Fibroblast of lung (primary cell): Measurements from ENCODE around the gene TTLL11. TPM values are rescaled to one million over a fixed set of nuclear protein-coding genes. Genes with fewer than 3 reads are reported as not detected.

Experiments
- DNase-seq, 2 donors: peaks; one replicate each; pipeline versions ENCODE4 v3.0.0 to v3.0.0-alpha.2; 2010; ENCODE audit warnings: low read depth in 2 of 2
- H2AFZ ChIP-seq: 2 replicates; pipeline ENCODE4 v1.5.1; 2012; ENCODE audit warnings: low read length, control low read depth, inconsistent platforms
- H3K27ac ChIP-seq: 2 replicates; pipeline ENCODE4 v1.5.1; 2011; ENCODE audit warnings: low read length, control low read depth; ENCODE audit not compliant: insufficient read depth
- H3K27me3 ChIP-seq: 2 replicates; pipeline ENCODE4 v1.5.1; 2011; ENCODE audit warnings: mild to moderate bottlenecking, low read length; ENCODE audit not compliant: control insufficient read depth, insufficient read depth
- H3K36me3 ChIP-seq: 2 replicates; pipeline ENCODE4 v1.5.1; 2011; ENCODE audit warnings: low read length; ENCODE audit not compliant: control insufficient read depth, insufficient read depth
- H3K4me1 ChIP-seq: 2 replicates; pipeline ENCODE4 v1.5.1; 2011; ENCODE audit warnings: low read length; ENCODE audit not compliant: control insufficient read depth, insufficient read depth; ENCODE audit errors: extremely low read depth
- H3K4me2 ChIP-seq: 2 replicates; pipeline ENCODE4 v1.5.1; 2011; ENCODE audit warnings: low read length, control low read depth; ENCODE audit not compliant: insufficient read depth; ENCODE audit errors: extremely low read depth
- H3K4me3 ChIP-seq, 4 experiments: fragments of 200-600 bp in 1 of 4; sonication (generic) in 1 of 4; replicated peaks in 1 of 4; 2 replicates each; pipeline ENCODE4 v1.5.1; 2011 to 2016; ENCODE audit warnings: low read length in 4 of 4, low read depth in 3 of 4, mild to moderate bottlenecking in 3 of 4, control low read depth in 2 of 4, inconsistent platforms in 1 of 4, mixed read lengths in 1 of 4; ENCODE audit not compliant: insufficient read depth in 1 of 4; ENCODE audit errors: control extremely low read depth in 1 of 4
- H3K79me2 ChIP-seq: 2 replicates; pipeline ENCODE4 v1.5.1; 2012; ENCODE audit warnings: mild to moderate bottlenecking, low read length, inconsistent platforms; ENCODE audit not compliant: control insufficient read depth, insufficient read depth
- H3K9ac ChIP-seq: 2 replicates; pipeline ENCODE4 v1.5.1; 2011; ENCODE audit warnings: mild to moderate bottlenecking, low read length, control low read depth; ENCODE audit not compliant: insufficient read depth
- H3K9me3 ChIP-seq: 2 replicates; pipeline ENCODE4 v1.5.1; 2012; ENCODE audit warnings: low read depth, low read length; ENCODE audit not compliant: control insufficient read depth, insufficient read depth
- H4K20me1 ChIP-seq: 2 replicates; pipeline ENCODE4 v1.5.1; 2011; ENCODE audit warnings: low read length; ENCODE audit not compliant: control insufficient read depth, insufficient read depth; ENCODE audit errors: extremely low read depth
- CTCF ChIP-seq, 2 donors: IDR thresholded peaks in 1 of 2; conservative IDR thresholded peaks in 1 of 2; 1 replicate in 1 of 2; 2 replicates in 1 of 2; pipeline ENCODE4 v1.5.1; 2011 to 2012; ENCODE audit warnings: low read length in 2 of 2, control low read depth in 1 of 2, inconsistent platforms in 1 of 2, low read depth in 1 of 2, mild to moderate bottlenecking in 1 of 2
- EZH2 ChIP-seq: IDR thresholded peaks from 2 replicates; pipeline ENCODE4 v1.5.1; 2012; ENCODE audit warnings: low read length, control low read depth, mild to moderate bottlenecking; ENCODE audit errors: missing control alignments
- polyA plus RNA-seq, 2 donors: library from polyadenylated mRNA; depleted of rRNA in 1 of 2; stranded (reverse) in 1 of 2; unstranded in 1 of 2; fragments of >200 nt; gene quantifications; 2 replicates each; pipeline ENCODE4 v1.2.1, GENCODE V29; 2011 to 2012; ENCODE audit warnings: missing spikeins in 1 of 2
- total RNA-seq: library from RNA; depleted of rRNA; stranded (reverse); fragments of >200 nt; gene quantifications from 2 replicates; pipeline ENCODE4 v1.2.1, GENCODE V29; 2014

TTLL11 gene
- total and polyA plus RNA-seq, 2 donors (not counting 1 experiment from before 2014, with no cell fraction given): 3.9 to 4.8 TPM

DNA sequence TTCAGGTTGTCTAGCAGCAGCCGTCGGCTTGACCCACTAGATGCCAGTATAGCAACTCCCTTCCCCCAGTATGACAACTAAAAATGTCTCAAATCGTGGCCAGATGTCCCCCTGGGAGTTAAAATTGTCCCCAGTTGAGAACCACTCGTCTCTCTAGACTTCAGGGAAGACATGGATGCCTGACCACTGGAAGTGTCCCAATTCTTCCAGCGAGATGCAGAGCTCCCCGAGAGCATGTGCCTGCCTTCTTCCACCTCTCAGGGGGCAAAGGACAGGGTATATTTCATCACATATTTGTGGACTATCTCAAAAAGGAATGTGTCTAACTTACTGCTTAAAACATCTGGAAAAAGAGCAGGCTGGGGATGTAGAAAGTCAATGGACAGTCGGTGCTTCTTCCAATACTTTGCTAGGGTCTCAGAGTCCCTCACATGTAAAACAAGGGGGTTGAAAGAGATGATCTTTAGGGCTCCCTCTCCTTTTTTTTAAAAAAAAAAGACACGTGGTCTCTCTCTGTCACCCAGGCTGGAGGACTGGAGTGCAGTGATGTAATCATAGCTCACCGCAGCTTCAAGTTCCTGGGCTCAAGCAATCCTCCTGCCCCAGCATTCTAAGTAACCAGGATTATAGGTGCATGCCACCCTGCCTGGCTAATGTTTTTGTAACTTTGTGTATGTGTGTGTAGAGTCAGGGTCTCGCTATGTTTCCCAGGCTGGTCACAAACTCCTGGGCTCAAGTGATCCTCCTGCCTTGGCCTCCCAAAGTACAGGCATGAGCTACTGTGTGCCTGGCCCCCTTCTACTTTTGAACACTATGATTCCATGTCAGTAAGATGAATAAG lies 251.1 kb downstream of the TTLL11 start:
- no peaks in the 10 kb centered on the region for H3K79me2 ChIP-seq
- no peak overlapping the region for H3K9ac ChIP-seq
- H3K4me2 ChIP-seq: no peak overlapping the region
- peaks cover 3% of the 10 kb centered on the region for H3K4me1 ChIP-seq
- H3K9me3 ChIP-seq: no peaks in the 10 kb centered on the region
- H4K20me1 ChIP-seq: no peaks in the 10 kb centered on the region
- peak in 1 of 2 donors; percentile 61 for DNase-seq
- no peak for TF ChIP-seq EZH2
- no peak for TF ChIP-seq CTCF (conservative IDR thresholded peaks at IDR 0.05 in 1 of 2, IDR thresholded peaks at IDR 0.05 in 1 of 2; ENCODE audit: low read depth in 1 of 2, low read length in 2 of 2)
- no peak overlapping the region for H2AFZ ChIP-seq
- H3K36me3 ChIP-seq: no peaks in the 10 kb centered on the region
- H3K27me3 ChIP-seq: no peaks in the 10 kb centered on the region
- H3K4me3 ChIP-seq: no peak overlapping the region
- H3K27ac ChIP-seq: no peak overlapping the region

DNA sequence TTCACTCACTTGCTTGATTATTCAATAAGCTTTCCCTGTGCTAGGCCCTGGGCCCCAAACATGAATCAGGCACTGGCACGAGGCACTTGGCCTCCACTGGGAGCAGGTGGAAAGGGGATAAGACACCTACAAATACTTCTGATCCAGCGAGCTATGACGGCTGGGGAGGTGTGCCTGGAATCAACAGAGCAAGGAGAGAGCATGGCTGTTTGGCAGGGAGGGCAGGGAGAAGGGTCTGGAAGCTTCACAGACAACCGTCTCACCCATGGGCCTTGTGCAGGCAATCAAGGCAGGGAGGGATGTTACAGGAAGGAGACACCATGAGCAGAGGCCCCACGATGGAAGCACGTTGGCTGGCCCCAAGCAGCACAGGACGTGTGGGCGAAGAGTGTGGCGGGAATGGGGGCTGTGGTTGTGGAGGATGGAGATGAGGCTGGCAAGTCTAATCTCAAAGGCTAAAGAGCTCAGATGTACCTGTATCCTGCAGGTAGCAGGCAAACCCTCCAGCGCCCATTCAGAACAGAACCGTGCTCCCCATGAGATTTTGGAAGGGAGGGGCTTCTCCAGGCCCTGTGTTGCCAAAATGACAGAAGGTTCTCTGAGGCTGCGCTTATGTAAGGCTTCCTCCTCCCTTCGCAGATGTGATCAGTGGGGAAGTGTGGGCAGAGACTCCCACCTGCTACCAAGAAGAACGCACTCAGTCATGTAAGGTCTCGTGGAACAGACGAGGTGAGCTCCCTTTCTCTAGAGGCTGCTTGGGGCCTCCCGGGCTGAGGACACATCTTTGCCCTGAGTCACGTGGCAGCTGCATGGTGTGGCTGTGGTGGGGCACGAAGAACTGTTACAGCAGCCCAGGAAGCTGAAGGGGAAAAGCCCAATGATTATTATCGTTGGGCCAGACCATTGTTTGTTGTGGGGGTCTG lies 252.0 kb downstream of the TTLL11 start:
- H3K27ac ChIP-seq: no peak overlapping the region
- H3K9me3 ChIP-seq: no peaks in the 10 kb centered on the region
- H3K9ac ChIP-seq: no peak overlapping the region
- no peak for DNase-seq
- H3K36me3 ChIP-seq: no peaks in the 10 kb centered on the region
- H3K4me3 ChIP-seq: no peak overlapping the region
- H2AFZ ChIP-seq: no peak overlapping the region
- TF ChIP-seq EZH2: no peak
- no peak for TF ChIP-seq CTCF (conservative IDR thresholded peaks at IDR 0.05 in 1 of 2, IDR thresholded peaks at IDR 0.05 in 1 of 2; ENCODE audit: low read depth in 1 of 2, low read length in 2 of 2)
- no peaks in the 10 kb centered on the region for H3K79me2 ChIP-seq
- no peaks in the 10 kb centered on the region for H4K20me1 ChIP-seq
- H3K4me2 ChIP-seq: no peak overlapping the region
- H3K27me3 ChIP-seq: no peaks in the 10 kb centered on the region
- H3K4me1 ChIP-seq: peaks cover 3% of the 10 kb centered on the region
